Heart right ventricle (tissue), 16 donors: ENCODE data around the gene CCL25. TPM values are rescaled to one million over a fixed set of nuclear protein-coding genes. Genes with fewer than 3 reads are reported as not detected.

Experiments
- ATAC-seq, 8 donors: fragments of 200-7000 bp; cut with Tn5 transposase; one replicate each; pipeline ENCODE4 v1.9.1; 2020; ENCODE audit warnings: mild to moderate bottlenecking in 8 of 8, moderate library complexity in 8 of 8, moderate number of reproducible peaks in 1 of 8
- DNase-seq, 2 donors: peaks; one replicate each; pipeline ENCODE4 v3.0.0-alpha.2; 2020
- H3K27ac ChIP-seq, 10 donors: fragments of 200-600 bp; sonication (generic) in 2 of 10; one replicate each; pipeline versions ENCODE4 v1.5.0 to v1.8.0; 2020 to 2022; ENCODE audit warnings: mild to moderate bottlenecking in 3 of 10
- H3K27me3 ChIP-seq, 7 donors: fragments of 200-600 bp; one replicate each; pipeline ENCODE4 v1.8.0; 2021 to 2022; ENCODE audit warnings: mild to moderate bottlenecking in 2 of 7
- H3K36me3 ChIP-seq, 9 donors: fragments of 200-600 bp; sonication (generic) in 1 of 9; one replicate each; pipeline versions ENCODE4 v1.5.0 to v1.8.0; 2020 to 2022; ENCODE audit warnings: mild to moderate bottlenecking in 2 of 9
- H3K4me1 ChIP-seq, 9 donors: fragments of 200-600 bp; sonication (generic) in 1 of 9; one replicate each; pipeline versions ENCODE4 v1.5.0 to v1.8.0; 2020 to 2022; ENCODE audit warnings: mild to moderate bottlenecking in 4 of 9
- H3K4me3 ChIP-seq, 10 donors: fragments of 200-600 bp; sonication (generic) in 2 of 10; one replicate each; pipeline versions ENCODE4 v1.5.0 to v1.8.0; 2020 to 2022; ENCODE audit warnings: mild to moderate bottlenecking in 7 of 10, moderate library complexity in 2 of 10
- H3K9me3 ChIP-seq, 11 donors: fragments of 200-600 bp in 10 of 11; sonication (generic) in 2 of 11; one replicate each; pipeline versions ENCODE4 v1.5.0 to v1.8.0; 2013 to 2022; ENCODE audit warnings: mild to moderate bottlenecking in 2 of 11, control low read depth in 1 of 11, moderate library complexity in 1 of 11
- CTCF ChIP-seq, 9 donors: fragments of 200-600 bp; sonication (generic) in 2 of 9; IDR thresholded peaks; one replicate each; pipeline versions ENCODE4 v1.5.0 to v1.8.0; 2021 to 2022; ENCODE audit warnings: antibody characterized with exemption in 9 of 9, mild to moderate bottlenecking in 5 of 9, moderate library complexity in 1 of 9
- WGBS, 2 donors: extraction: QIAGEN DNeasy Blood & Tissue Kit; methylation state at CpG; one replicate each; pipeline ENCODE4 v1.1.7; 2013; ENCODE audit warnings: inconsistent platforms in 1 of 2; 5-methylcytosine and 5-hydroxymethylcytosine counted together
- intact Hi-C, 10 donors: fragments of 100-400 bp; cut with DNase I; formaldehyde crosslinking; loops; one replicate each; pipeline versions ENCODE4 v1.11.1 to v1.14.2; 2022
- long read RNA-seq, 3 donors: library from polyadenylated mRNA; unstranded; transcript quantifications; one replicate each; pipeline ENCODE4 v2.0.0, GENCODE V29; 2020 to 2021
- polyA plus RNA-seq, 2 donors: library from polyadenylated mRNA; stranded (reverse); fragments of 200-250 nt; gene quantifications; one replicate each; pipeline ENCODE4 v1.2.3, GENCODE V29; 2013
- total RNA-seq, 10 donors: library from RNA; stranded (reverse); fragmentation: NEBNext Ultra II Directional in 3 of 10; extraction: Animal tissue kit (Norgen Biotek cat#: 25700) in 3 of 10; gene quantifications; one replicate each; pipeline versions ENCODE4 v1.2.1 to v1.2.4, GENCODE V29; 2021 to 2023
- donor health status: Arrhythmogenic right ventricular cardiomyopathy.
- donor health status: ischemic (EF 13 %, LVEDD 7.1; RV severe dilation, severe dysfunction).
- donor health status: healthy with polysubstance abuse.
- donor health status: DM: no; HTN: yes; CAD: no.
- donor health status: DM: no; HTN: no; CAD: no.
- donor health status: ischemic (EF 25% LVEDD 6.9; RV normal size, moderate dysfunction).
- donor health status: ischemic (EF 25% LVEDD 5.7; RV mildly dilated, moderate dysfunction).
- donor health status: healthy.
- donor health status: DM: yes; HTN: yes; CAD: no.
- donor health status: Ischemic cardiomyopathy.
- donor health status: ischemic (EF 35%, LVEDD 5.7; RV mildly dilated, moderate dysfunction).
- donor health status: nonischemic (EF 11% LVEDD 7.7; RV severe dilation, severe dysfunction).
- donor health status: DM: yes; HTN: yes; CAD: no.
- donor health status: PGD.
- donor health status: ischemic (EF 29% LVEDD 5.4; RV normal size, mild dysfunction).
- donor health status: nonischemic (EF 23%, LVEDD 6.1; RV moderate dilation, normal function).

CCL25 gene
- total RNA-seq (not detected), polyA plus RNA-seq (not detected)
- long read RNA-seq, donor 1: 0 reads
- long read RNA-seq, donor 2: 0 reads
- long read RNA-seq, donor 3: 0 reads

- H3K4me1 ChIP-seq: peaks cover 0 to 14% (median 5%) of the 10 kb centered on the region in 9 donors
- no peak within 1 kb of the TSS for H3K4me3 ChIP-seq
- 70 to 76% methylated on average over 7 of the region's 7 CpGs for WGBS, 2 donors
- H3K27ac ChIP-seq: no peak within 1 kb of the TSS
- intact Hi-C loops: no loop called here
- no peak for ATAC-seq
- H3K9me3 ChIP-seq: no peaks in the 10 kb centered on the region
- H3K36me3 ChIP-seq: no peaks in the 10 kb centered on the region
- peaks cover 0 to 38% (median 21%) of the 10 kb centered on the region in 7 donors for H3K27me3 ChIP-seq
- no peak for DNase-seq
- no peak for TF ChIP-seq CTCF (IDR thresholded peaks at IDR 0.05)
Measured at GRCh38 chr19:8052464-8052859, at the start of gene CCL25. Gene CCL25 (plus strand): TSS chr19:8052760. CDS start chr19:8053050, 290 bp downstream.

GRCh38 chr19:8004001-8004400 is 48.6 kb upstream of the CCL25 start:
- intact Hi-C loops: loop anchor here in 6 of 10 donors (2.0 to 10.0 kb wide), 6 partner anchors 31 to 251 kb away; partner anchors contain the start of gene TIMM44 (in 2 of the 6)
- no peak for TF ChIP-seq CTCF (IDR thresholded peaks at IDR 0.05)
- H3K4me3 ChIP-seq: peak overlapping the region in 9 of 10 donors; percentile 64 to 87 (median 79)

GRCh38 chr19:8004723-8005513 is 47.6 kb upstream of the CCL25 start:
- no peak for TF ChIP-seq CTCF (IDR thresholded peaks at IDR 0.05)
- H3K9me3 ChIP-seq: no peaks in the 10 kb centered on the region
- intact Hi-C loops: loop anchor here in 6 of 10 donors (2.0 to 10.0 kb wide), 6 partner anchors 32 to 250 kb away; partner anchors contain the start of gene TIMM44 (in 2 of the 6)
- no peaks in the 10 kb centered on the region for H3K27me3 ChIP-seq
- ATAC-seq: peak in 1 of 8 donors; percentile 4
- H3K4me1 ChIP-seq: peaks cover 26 to 59% (median 49%) of the 10 kb centered on the region in 9 donors
- H3K4me3 ChIP-seq: peak overlapping the region; percentile 29 to 87 (median 78)
- 1% methylated on average over 30 to 71 of the region's 74 CpGs for WGBS, 2 donors
- H3K27ac ChIP-seq: peak overlapping the region in 8 of 10 donors; percentile 72 to 90 (median 80)
- no peak for DNase-seq
- H3K36me3 ChIP-seq: peaks cover 0 to 9% (median 0%) of the 10 kb centered on the region in 9 donors

More at GRCh38 chr19:8004001-8004400, 48.6 kb upstream of the CCL25 start:
- H3K4me1 ChIP-seq: peaks cover 26 to 65% (median 55%) of the 10 kb centered on the region in 9 donors
- H3K36me3 ChIP-seq: peaks cover 0 to 15% (median 0%) of the 10 kb centered on the region in 9 donors
- no peak for DNase-seq
- H3K9me3 ChIP-seq: no peaks in the 10 kb centered on the region
- no peaks in the 10 kb centered on the region for H3K27me3 ChIP-seq
- peak overlapping the region in 1 of 10 donors; percentile 82 for H3K27ac ChIP-seq
- no peak for ATAC-seq
- 66 to 75% methylated on average over 6 of the region's 6 CpGs for WGBS, 2 donors

- 0% methylated on average over 75 to 97 of the region's 98 CpGs for WGBS, 2 donors
- no peaks in the 10 kb centered on the region for H3K9me3 ChIP-seq
- TF ChIP-seq CTCF (IDR thresholded peaks at IDR 0.05): no peak
- peaks cover 0 to 8% (median 0%) of the 10 kb centered on the region in 9 donors for H3K36me3 ChIP-seq
- H3K4me1 ChIP-seq: peaks cover 25 to 51% (median 42%) of the 10 kb centered on the region in 9 donors
- DNase-seq (peak; percentile 88 to 93), ATAC-seq (peak; percentile 90 to 97 (median 94))
- intact Hi-C loops: loop anchor here in 4 of 10 donors (2.0 to 10.0 kb wide), 4 partner anchors 33 to 249 kb away; partner anchors contain the start of gene TIMM44 (in 2 of the 4)
- H3K4me3 ChIP-seq: peak within 1 kb of the TSS; percentile 64 to 96 (median 85)
- H3K27ac ChIP-seq: peak within 1 kb of the TSS; percentile 68 to 93 (median 82)
- H3K27me3 ChIP-seq: no peaks in the 10 kb centered on the region
Measured at GRCh38 chr19:8005534-8006256, 46.9 kb upstream of the CCL25 start, which contains the start of gene ELAVL1. Gene ELAVL1 (minus strand): TSS chr19:8005641. CDS start chr19:7991815, 13,826 bp downstream.
